ENCODE measurements around the gene THOC5.

The THOC5 gene

GRCh38 chr22:29487426-29487986 lies 66.1 kb downstream of the THOC5 start:
- H3K4me3 ChIP-seq (ENCODE audit: control insufficient read depth, low read depth, low read length), result no peak overlapping the region
- no peak for TF ChIP-seq CTCF (conservative IDR thresholded peaks at IDR 0.05; ENCODE audit: control insufficient read depth, insufficient read depth, low read depth, low read length)

GRCh38 chr22:29485448-29485847 lies 68.1 kb downstream of the THOC5 start:
- no peak for DNase-seq (ENCODE audit: low read depth)
- no peak overlapping the region for H3K4me3 ChIP-seq (ENCODE audit: control insufficient read depth, low read depth, low read length)
- TF ChIP-seq CTCF (conservative IDR thresholded peaks at IDR 0.05; ENCODE audit: control insufficient read depth, insufficient read depth, low read depth, low read length), result no peak

More at GRCh38 chr22:29487426-29487986, 66.1 kb downstream of the THOC5 start:
- DNase-seq (ENCODE audit: low read depth), result no peak

GRCh38 chr22:29484642-29485041 lies 68.9 kb downstream of the THOC5 start:
- no peak for DNase-seq (ENCODE audit: low read depth)
- no peak overlapping the region for H3K4me3 ChIP-seq (ENCODE audit: control insufficient read depth, low read depth, low read length)
- TF ChIP-seq CTCF (conservative IDR thresholded peaks at IDR 0.05; ENCODE audit: control insufficient read depth, insufficient read depth, low read depth, low read length), result no peak

GRCh38 chr22:29483254-29483653 lies 70.3 kb downstream of the THOC5 start:
- no peak for DNase-seq (ENCODE audit: low read depth)
- H3K4me3 ChIP-seq (ENCODE audit: control insufficient read depth, low read depth, low read length), result no peak overlapping the region
- no peak for TF ChIP-seq CTCF (conservative IDR thresholded peaks at IDR 0.05; ENCODE audit: control insufficient read depth, insufficient read depth, low read depth, low read length)

GRCh38 chr22:29482726-29483125 lies 70.8 kb downstream of the THOC5 start:
- TF ChIP-seq CTCF (conservative IDR thresholded peaks at IDR 0.05; ENCODE audit: control insufficient read depth, insufficient read depth, low read depth, low read length), result no peak
- no peak overlapping the region for H3K4me3 ChIP-seq (ENCODE audit: control insufficient read depth, low read depth, low read length)
- DNase-seq (ENCODE audit: low read depth), result no peak

GRCh38 chr22:29482253-29482652 lies 71.3 kb downstream of the THOC5 start:
- no peak overlapping the region for H3K4me3 ChIP-seq (ENCODE audit: control insufficient read depth, low read depth, low read length)
- DNase-seq (ENCODE audit: low read depth), result no peak
- no peak for TF ChIP-seq CTCF (conservative IDR thresholded peaks at IDR 0.05; ENCODE audit: control insufficient read depth, insufficient read depth, low read depth, low read length)
